ENCODE data around the gene AGXT2. TPM values are rescaled to one million over a fixed set of nuclear protein-coding genes. Genes with fewer than 3 reads are reported as not detected.
A peak's percentile ranks its signal among the peaks of the same experiment; 100 is the strongest.

Gene AGXT2
- total RNA-seq, 1 donor from 2014 or later: 50.8 TPM

GRCh38 chr5:35016174-35017051 is 31.3 kb downstream of the AGXT2 start:
- ATAC-seq (no peak), DNase-seq (ENCODE audit: low spot score) (no peak)

- DNase-seq (ENCODE audit: low spot score): no peak
- ATAC-seq: no peak
Measured at GRCh38 chr5:35015063-35015462, 32.7 kb downstream of the AGXT2 start.

GRCh38 chr5:35012796-35013195 is 35.0 kb downstream of the AGXT2 start:
- ATAC-seq (peak; percentile 83), DNase-seq (ENCODE audit: low spot score) (peak; percentile 68)

GRCh38 chr5:35012365-35012764 is 35.4 kb downstream of the AGXT2 start:
- no peak for ATAC-seq
- DNase-seq (ENCODE audit: low spot score): no peak

GRCh38 chr5:35010676-35011075 is 37.1 kb downstream of the AGXT2 start:
- no peak for DNase-seq (ENCODE audit: low spot score)
- no peak for ATAC-seq

GRCh38 chr5:35009657-35010056 is 38.1 kb downstream of the AGXT2 start:
- ATAC-seq (no peak), DNase-seq (ENCODE audit: low spot score) (no peak)

- no peak for DNase-seq (ENCODE audit: low spot score)
- ATAC-seq: no peak
Measured at GRCh38 chr5:35009019-35009418, 38.7 kb downstream of the AGXT2 start.

- ATAC-seq (no peak), DNase-seq (ENCODE audit: low spot score) (no peak)
Measured at GRCh38 chr5:35004771-35005170, 43.0 kb downstream of the AGXT2 start.

- ATAC-seq: no peak
Measured at GRCh38 chr5:35004200-35004599, 43.5 kb downstream of the AGXT2 start.

GRCh38 chr5:35003018-35003957 is 44.5 kb downstream of the AGXT2 start:
- peak; percentile 80 for ATAC-seq
- DNase-seq (ENCODE audit: low spot score): no peak

More at GRCh38 chr5:35004200-35004599, 43.5 kb downstream of the AGXT2 start:
- DNase-seq (ENCODE audit: low spot score): no peak

- no peak for ATAC-seq
- no peak for DNase-seq (ENCODE audit: low spot score)
Measured at GRCh38 chr5:35002459-35002858, 45.3 kb downstream of the AGXT2 start.

GRCh38 chr5:35001842-35002241 is 45.9 kb downstream of the AGXT2 start:
- DNase-seq (ENCODE audit: low spot score) (no peak), ATAC-seq (no peak)

- no peak for DNase-seq (ENCODE audit: low spot score)
- ATAC-seq: no peak
Measured at GRCh38 chr5:34998058-34998789, 49.5 kb downstream of the AGXT2 start.

GRCh38 chr5:34996261-34996660 is 51.5 kb downstream of the AGXT2 start:
- no peak for ATAC-seq
- DNase-seq (ENCODE audit: low spot score): no peak

- ATAC-seq: no peak
Measured at GRCh38 chr5:34993951-34994350, 53.8 kb downstream of the AGXT2 start.

GRCh38 chr5:34991486-34992238 is 56.1 kb downstream of the AGXT2 start:
- DNase-seq (ENCODE audit: low spot score): no peak
- ATAC-seq: no peak

More at GRCh38 chr5:34993951-34994350, 53.8 kb downstream of the AGXT2 start:
- no peak for DNase-seq (ENCODE audit: low spot score)

GRCh38 chr5:34986965-34987364 is 60.8 kb downstream of the AGXT2 start:
- ATAC-seq: no peak

GRCh38 chr5:34982823-34983222 is 64.9 kb downstream of the AGXT2 start:
- no peak for ATAC-seq
- DNase-seq (ENCODE audit: low spot score): no peak

More at GRCh38 chr5:34986965-34987364, 60.8 kb downstream of the AGXT2 start:
- no peak for DNase-seq (ENCODE audit: low spot score)

- ATAC-seq: no peak
- DNase-seq (ENCODE audit: low spot score): no peak
Measured at GRCh38 chr5:34978681-34979080, 69.1 kb downstream of the AGXT2 start.

Measured in left lobe of liver (tissue), 2 donors.